Lower leg skin (tissue), 4 donors: ENCODE measurements around the gene VWA8. TPM values are rescaled to one million over a fixed set of nuclear protein-coding genes. Genes with fewer than 3 reads are reported as not detected.

Experiments
- DNase-seq, 2 donors: peaks; one replicate each; pipeline ENCODE4 v3.0.0-alpha.2; 2019; ENCODE audit warnings: low spot score in 2 of 2
- H3K4me3 ChIP-seq: fragments of 200-600 bp; sonication (generic); 2 replicates; pipeline ENCODE4 v1.5.1; 2017; ENCODE audit warnings: mild to moderate bottlenecking, low read depth; ENCODE audit not compliant: poor library complexity, severe bottlenecking
- CTCF ChIP-seq, 3 donors: fragments of 450-650 bp; IDR thresholded peaks; one replicate each; pipeline ENCODE4 v1.5.1; 2016; ENCODE audit warnings: antibody characterized with exemption in 3 of 3, mild to moderate bottlenecking in 3 of 3, moderate library complexity in 2 of 3
- POLR2A ChIP-seq, 2 donors: fragments of 450-650 bp; IDR thresholded peaks; one replicate each; pipeline ENCODE4 v1.6.1; 2016 to 2017; ENCODE audit warnings: antibody characterized with exemption in 2 of 2, mild to moderate bottlenecking in 1 of 2, moderate library complexity in 1 of 2
- WGBS, 2 donors: methylation state at CpG; one replicate each; pipeline ENCODE4 v1.1.5; 2018; 5-methylcytosine and 5-hydroxymethylcytosine counted together
- intact Hi-C: fragments of 100-400 bp; cut with DNase I; formaldehyde crosslinking; loops from one replicate; pipeline ENCODE4 v1.15.0; 2023; ENCODE audit warnings: low total_unique reads
- total RNA-seq, 4 donors: library from RNA; depleted of rRNA; stranded (reverse); fragments of >200 nt; gene quantifications; one replicate each; pipeline ENCODE4 v1.1.0, GENCODE V29; 2016

VWA8 gene
- total RNA-seq, 4 donors from 2014 or later: 11.8 to 22.0 (median 15.1) TPM

GRCh38 chr13:41820581-41821237 is 140.2 kb downstream of the VWA8 start:
- H3K4me3 ChIP-seq: no peak overlapping the region
- DNase-seq: no peak
- TF ChIP-seq POLR2A (IDR thresholded peaks at IDR 0.05) (no peak), CTCF (IDR thresholded peaks at IDR 0.05) (no peak)
- intact Hi-C loops: no loop called here
- 81 to 87% methylated on average over 1 of the region's 1 CpG for WGBS, 2 donors

- TF ChIP-seq CTCF (IDR thresholded peaks at IDR 0.05): no peak
- TF ChIP-seq POLR2A (IDR thresholded peaks at IDR 0.05): no peak
- 94% methylated on average over 3 of the region's 3 CpGs for WGBS, 2 donors
- intact Hi-C loops: no loop called here
- no peak for DNase-seq
- no peak overlapping the region for H3K4me3 ChIP-seq
These were observed 144.9 kb downstream of the VWA8 start for GRCh38 chr13:41816057-41816456.

- H3K4me3 ChIP-seq: no peak overlapping the region
- intact Hi-C loops: no loop called here
- TF ChIP-seq CTCF (IDR thresholded peaks at IDR 0.05) (no peak), POLR2A (IDR thresholded peaks at IDR 0.05) (no peak)
- DNase-seq: no peak
These were observed 147.5 kb downstream of the VWA8 start for GRCh38 chr13:41813426-41813825.

GRCh38 chr13:41812851-41813250 is 148.1 kb downstream of the VWA8 start:
- WGBS, 2 donors: 90 to 91% methylated on average over 2 of the region's 2 CpGs
- TF ChIP-seq POLR2A (IDR thresholded peaks at IDR 0.05): no peak
- TF ChIP-seq CTCF (IDR thresholded peaks at IDR 0.05): no peak
- intact Hi-C loops: no loop called here
- no peak overlapping the region for H3K4me3 ChIP-seq
- DNase-seq: no peak

GRCh38 chr13:41812237-41812636 is 148.7 kb downstream of the VWA8 start:
- intact Hi-C loops: no loop called here
- TF ChIP-seq CTCF (IDR thresholded peaks at IDR 0.05): no peak
- no peak for TF ChIP-seq POLR2A (IDR thresholded peaks at IDR 0.05)
- 83 to 96% methylated on average over 1 of the region's 1 CpG for WGBS, 2 donors
- no peak for DNase-seq
- H3K4me3 ChIP-seq: no peak overlapping the region

GRCh38 chr13:41811588-41812021 is 149.3 kb downstream of the VWA8 start:
- intact Hi-C loops: no loop called here
- TF ChIP-seq POLR2A (IDR thresholded peaks at IDR 0.05) (no peak), CTCF (IDR thresholded peaks at IDR 0.05) (no peak)
- no peak overlapping the region for H3K4me3 ChIP-seq
- WGBS, 2 donors: 46 to 59% methylated on average over 3 of the region's 3 CpGs
- no peak for DNase-seq
